Ovary (tissue), 9 donors: Measurements from ENCODE around the gene DNAJB14. TPM values are rescaled to one million over a fixed set of nuclear protein-coding genes. Genes with fewer than 3 reads are reported as not detected.

Experiments
- DNase-seq, 5 donors: peaks; one replicate each; pipeline ENCODE4 v3.0.0-alpha.2; 2019 to 2020
- H3K27ac ChIP-seq, 2 donors: fragments of 200-600 bp; one replicate each; pipeline versions ENCODE4 v1.5.1 to v1.8.0; 2019 to 2022
- H3K27me3 ChIP-seq: fragments of 200-600 bp; one replicate; pipeline ENCODE4 v1.8.0; 2022
- H3K36me3 ChIP-seq: fragments of 200-600 bp; sonication (generic); one replicate; pipeline ENCODE4 v1.5.1; 2019
- H3K4me1 ChIP-seq: one replicate; pipeline ENCODE4 v1.8.1; 2013; ENCODE audit warnings: mild to moderate bottlenecking, moderate library complexity; ENCODE audit not compliant: insufficient read depth
- H3K4me3 ChIP-seq: fragments of 200-600 bp; sonication (generic); one replicate; pipeline ENCODE4 v1.5.1; 2017
- H3K9me3 ChIP-seq, 2 donors: fragments of 200-600 bp in 1 of 2; sonication (generic) in 1 of 2; one replicate each; pipeline versions ENCODE4 v1.5.1 to v1.8.1; 2013 to 2019; ENCODE audit warnings: mild to moderate bottlenecking in 1 of 2, moderate library complexity in 1 of 2
- EP300 ChIP-seq: sonication (generic); formaldehyde crosslinking; IDR thresholded peaks from one replicate; pipeline ENCODE4 v1.6.1; 2017; ENCODE audit warnings: antibody characterized with exemption
- POLR2A ChIP-seq: fragments of 450-650 bp; IDR thresholded peaks from one replicate; pipeline ENCODE4 v1.6.1; 2017; ENCODE audit warnings: antibody characterized with exemption, mild to moderate bottlenecking, moderate library complexity
- whole genome bisulfite sequencing, 3 donors: extraction: QIAGEN DNeasy Blood & Tissue Kit in 1 of 3; methylation state at CpG; one replicate each; pipeline versions ENCODE4 v1.1.5 to v1.1.7; 2013 to 2017; 5-methylcytosine and 5-hydroxymethylcytosine counted together
- intact Hi-C, 4 donors: fragments of 100-400 bp; cut with DNase I; formaldehyde crosslinking; loops; one replicate each; pipeline versions ENCODE4 v1.11.0 to v1.15.1; 2022 to 2023
- polyA plus RNA-seq, 2 donors: library from polyadenylated mRNA; stranded (reverse); fragments of 200-250 nt in 1 of 2; fragments of 350-450 nt in 1 of 2; fragmentation: Illumina TruSeq in 1 of 2; extraction: RNeasy Lipid Tissue Mini Kit (QIAGEN cat#74804) in 1 of 2; gene quantifications; one replicate each; pipeline ENCODE4 v1.2.3, GENCODE V29; 2013 to 2014
- total RNA-seq, 7 donors: library from RNA; depleted of rRNA in 2 of 7; stranded (reverse); fragments of >200 nt in 2 of 7; fragmentation: NEBNext Ultra II Directional in 3 of 7; extraction: Animal tissue kit (Norgen Biotek cat#: 25700) in 3 of 7; gene quantifications; one replicate each; pipeline versions ENCODE4 v1.1.0 to v1.2.4, GENCODE V29; 2016 to 2023
- TF ChIP-seq, protein P1 (sequence below), 3 donors: fragments of 450-650 bp in 2 of 3; fragments of 200-600 bp in 1 of 3; IDR thresholded peaks; one replicate each; pipeline versions ENCODE4 v1.5.1 to v1.8.0; 2016 to 2022; ENCODE audit warnings: antibody characterized with exemption in 3 of 3, mild to moderate bottlenecking in 1 of 3
- donor health status: DM: no; HTN: no; CAD: no; lungs with moderate emphysema.
- donor health status: DM: no; HTN: no; CAD: no.
- donor health status: Bipolar disorder and iron deficiency.
- donor health status: DM: yes; HTN: yes; CAD: no.
- donor health status: DM: no; HTN: no; CAD: no.
- donor health status: DM: yes; HTN: yes; CAD: no.

Gene DNAJB14
- total and polyA plus RNA-seq, 9 donors: 10.5 to 47.8 (median 37.9) TPM

DNA sequence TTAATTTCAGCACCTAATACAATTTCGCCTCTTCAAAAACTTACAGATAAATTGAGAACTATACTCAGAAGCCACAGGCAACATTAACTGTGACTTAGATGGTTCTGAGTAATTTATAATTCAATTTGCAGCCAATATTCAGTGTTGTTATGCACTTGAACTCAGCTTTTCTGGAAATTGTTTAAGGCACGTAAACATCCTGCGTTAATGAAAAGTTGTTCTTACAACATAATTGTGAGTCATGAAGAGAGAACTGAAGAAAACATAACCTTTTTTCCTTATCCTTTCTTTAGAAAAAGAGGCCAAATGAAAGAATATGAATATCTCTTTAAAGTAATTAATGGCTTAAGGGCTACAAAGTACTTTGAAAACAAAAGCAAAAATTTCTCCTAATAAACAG is 20.3 kb upstream of the DNAJB14 start:
- no peaks in the 10 kb centered on the region for H3K4me1 ChIP-seq
- 64 to 81% (median 68%) methylated on average over 3 of the region's 3 CpGs for WGBS, 3 donors
- H3K27me3 ChIP-seq: no peaks in the 10 kb centered on the region
- no peaks in the 10 kb centered on the region for H3K9me3 ChIP-seq
- no peak for DNase-seq
- no peak overlapping the region for H3K27ac ChIP-seq
- TF ChIP-seq EP300 (no peak), POLR2A (no peak)
- TF ChIP-seq, protein P1, sequence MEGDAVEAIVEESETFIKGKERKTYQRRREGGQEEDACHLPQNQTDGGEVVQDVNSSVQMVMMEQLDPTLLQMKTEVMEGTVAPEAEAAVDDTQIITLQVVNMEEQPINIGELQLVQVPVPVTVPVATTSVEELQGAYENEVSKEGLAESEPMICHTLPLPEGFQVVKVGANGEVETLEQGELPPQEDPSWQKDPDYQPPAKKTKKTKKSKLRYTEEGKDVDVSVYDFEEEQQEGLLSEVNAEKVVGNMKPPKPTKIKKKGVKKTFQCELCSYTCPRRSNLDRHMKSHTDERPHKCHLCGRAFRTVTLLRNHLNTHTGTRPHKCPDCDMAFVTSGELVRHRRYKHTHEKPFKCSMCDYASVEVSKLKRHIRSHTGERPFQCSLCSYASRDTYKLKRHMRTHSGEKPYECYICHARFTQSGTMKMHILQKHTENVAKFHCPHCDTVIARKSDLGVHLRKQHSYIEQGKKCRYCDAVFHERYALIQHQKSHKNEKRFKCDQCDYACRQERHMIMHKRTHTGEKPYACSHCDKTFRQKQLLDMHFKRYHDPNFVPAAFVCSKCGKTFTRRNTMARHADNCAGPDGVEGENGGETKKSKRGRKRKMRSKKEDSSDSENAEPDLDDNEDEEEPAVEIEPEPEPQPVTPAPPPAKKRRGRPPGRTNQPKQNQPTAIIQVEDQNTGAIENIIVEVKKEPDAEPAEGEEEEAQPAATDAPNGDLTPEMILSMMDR (IDR thresholded peaks at IDR 0.05): no peak
- intact Hi-C loops: no loop called here
- H3K4me3 ChIP-seq: no peak overlapping the region
- H3K36me3 ChIP-seq: no peaks in the 10 kb centered on the region

DNA sequence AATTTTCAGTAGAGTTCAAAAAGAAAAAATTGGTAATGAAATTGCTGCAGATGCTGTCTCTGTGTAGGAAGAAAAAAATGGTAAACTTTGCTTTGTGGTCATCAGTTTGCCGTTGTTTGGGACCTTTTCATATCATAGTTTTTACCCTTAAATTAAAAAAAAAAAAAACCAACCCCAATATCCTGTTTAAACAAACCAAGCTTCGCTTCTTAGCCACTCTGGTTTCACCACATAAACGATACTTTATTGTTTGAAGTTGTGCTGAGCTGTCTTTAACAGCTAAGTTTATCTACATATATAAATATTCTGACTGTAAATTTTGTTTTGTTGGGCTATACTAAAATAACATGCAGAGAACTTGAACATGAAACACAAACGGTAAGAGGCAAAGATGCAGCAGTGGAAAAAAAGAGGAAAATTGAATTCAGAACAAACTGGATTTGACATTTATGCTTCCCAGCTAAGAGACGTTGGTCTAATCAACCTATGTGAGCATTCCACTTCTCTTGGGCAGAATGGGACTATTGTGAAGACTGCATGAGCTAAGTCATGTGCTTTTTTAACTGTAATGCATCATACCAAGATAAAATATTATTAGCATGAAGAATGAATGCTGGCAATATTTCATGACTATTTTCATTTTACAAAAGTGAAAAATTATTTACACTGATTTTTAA is 19.4 kb upstream of the DNAJB14 start:
- no peak for DNase-seq
- H3K4me3 ChIP-seq: no peak overlapping the region
- no peaks in the 10 kb centered on the region for H3K36me3 ChIP-seq
- TF ChIP-seq, protein P1 (IDR thresholded peaks at IDR 0.05): no peak
- TF ChIP-seq POLR2A (no peak), EP300 (no peak)
- intact Hi-C loops: no loop called here
- no peaks in the 10 kb centered on the region for H3K9me3 ChIP-seq
- no peaks in the 10 kb centered on the region for H3K27me3 ChIP-seq
- no peaks in the 10 kb centered on the region for H3K4me1 ChIP-seq
- 14 to 45% (median 23%) methylated on average over 5 of the region's 5 CpGs for WGBS, 3 donors
- H3K27ac ChIP-seq: no peak overlapping the region

DNA sequence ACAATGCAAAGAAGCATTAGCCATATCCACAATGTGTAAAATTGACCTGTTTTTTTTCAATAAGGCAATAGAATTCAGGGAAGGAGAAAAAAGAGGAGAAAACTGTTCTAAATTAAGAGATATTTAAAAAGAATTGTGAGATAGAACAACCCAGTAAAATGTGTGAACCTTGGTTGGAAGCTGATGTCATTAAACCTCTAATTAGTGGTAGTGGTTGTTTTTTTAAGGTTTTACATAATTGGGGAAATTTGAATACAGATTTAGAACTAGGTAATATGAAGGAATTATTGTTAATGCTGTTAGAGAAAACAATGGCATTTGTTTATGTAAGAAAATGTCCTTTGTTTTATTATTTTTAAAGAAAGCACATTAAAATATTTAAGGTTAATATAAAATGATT is 18.8 kb upstream of the DNAJB14 start:
- intact Hi-C loops: no loop called here
- DNase-seq: no peak
- no peaks in the 10 kb centered on the region for H3K36me3 ChIP-seq
- no peak overlapping the region for H3K27ac ChIP-seq
- no peak overlapping the region for H3K4me3 ChIP-seq
- no peaks in the 10 kb centered on the region for H3K27me3 ChIP-seq
- H3K9me3 ChIP-seq: no peaks in the 10 kb centered on the region
- H3K4me1 ChIP-seq: no peaks in the 10 kb centered on the region
- no peak for TF ChIP-seq EP300
- TF ChIP-seq POLR2A: no peak
- TF ChIP-seq, protein P1 (IDR thresholded peaks at IDR 0.05): no peak

DNA sequence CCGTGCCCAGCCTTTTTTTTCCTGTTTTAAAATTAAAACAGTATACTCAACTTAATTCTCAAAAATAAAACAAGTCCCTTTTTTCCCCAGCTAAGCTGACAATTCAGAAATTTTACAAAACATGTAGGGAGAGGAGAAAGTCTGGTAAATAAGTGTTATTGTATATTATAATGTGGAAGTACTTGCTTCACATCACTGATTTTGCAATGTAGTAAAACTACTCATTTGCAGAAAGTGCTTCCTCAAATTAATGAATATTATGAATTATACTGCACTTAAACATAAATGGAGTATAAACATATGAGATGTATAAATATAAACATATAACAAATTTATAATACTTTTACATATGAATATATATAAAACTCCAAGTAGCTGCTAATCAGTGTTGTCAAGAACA is 15.3 kb upstream of the DNAJB14 start:
- Histone ChIP-seq H3K27me3 (no peaks in the 10 kb centered on the region), H3K36me3 (no peaks in the 10 kb centered on the region), H3K4me1 (no peaks in the 10 kb centered on the region), H3K27ac (no peak overlapping the region), H3K9me3 (no peaks in the 10 kb centered on the region), H3K4me3 (no peak overlapping the region)
- TF ChIP-seq, protein P1 (IDR thresholded peaks at IDR 0.05): no peak
- TF ChIP-seq EP300: no peak
- TF ChIP-seq POLR2A: no peak
- intact Hi-C loops: no loop called here
- no peak for DNase-seq
- 94 to 100% (median 96%) methylated on average over 1 of the region's 1 CpG for WGBS, 3 donors
